HUES64 (cell line): Measurements from ENCODE around the gene RANBP3.

ENCODE experiments used
- H3K27ac ChIP-seq: 2 replicates; pipeline ENCODE4 v1.7.0; 2013; ENCODE audit warnings: low read depth, low read length, inconsistent platforms
- H3K27me3 ChIP-seq: 2 replicates; pipeline ENCODE4 v1.6.1; 2013; ENCODE audit warnings: mild to moderate bottlenecking, low read length; ENCODE audit not compliant: insufficient read depth
- H3K36me3 ChIP-seq: 2 replicates; pipeline ENCODE4 v1.6.1; 2013; ENCODE audit warnings: mild to moderate bottlenecking, low read length; ENCODE audit not compliant: insufficient read depth
- H3K4me1 ChIP-seq: 2 replicates; pipeline ENCODE4 v1.6.1; 2013; ENCODE audit warnings: mild to moderate bottlenecking, low read length, moderate library complexity; ENCODE audit not compliant: insufficient read depth
- H3K4me3 ChIP-seq: 2 replicates; pipeline ENCODE4 v1.5.1; 2013; ENCODE audit warnings: mild to moderate bottlenecking, low read length, moderate library complexity
- H3K9ac ChIP-seq: 2 replicates; pipeline ENCODE4 v1.6.1; 2013; ENCODE audit warnings: mild to moderate bottlenecking, low read depth, low read length
- H3K9me3 ChIP-seq: 2 replicates; pipeline ENCODE4 v1.6.1; 2013; ENCODE audit warnings: low read depth, low read length; ENCODE audit not compliant: insufficient read depth
- WGBS: fragments of 150-250, 120-280 bp; methylation state at CpG from one replicate; pipeline ENCODE4 v1.1.7; 2013; ENCODE audit warnings: missing lambda C conversion rate; 5-methylcytosine and 5-hydroxymethylcytosine counted together

The RANBP3 gene

DNA sequence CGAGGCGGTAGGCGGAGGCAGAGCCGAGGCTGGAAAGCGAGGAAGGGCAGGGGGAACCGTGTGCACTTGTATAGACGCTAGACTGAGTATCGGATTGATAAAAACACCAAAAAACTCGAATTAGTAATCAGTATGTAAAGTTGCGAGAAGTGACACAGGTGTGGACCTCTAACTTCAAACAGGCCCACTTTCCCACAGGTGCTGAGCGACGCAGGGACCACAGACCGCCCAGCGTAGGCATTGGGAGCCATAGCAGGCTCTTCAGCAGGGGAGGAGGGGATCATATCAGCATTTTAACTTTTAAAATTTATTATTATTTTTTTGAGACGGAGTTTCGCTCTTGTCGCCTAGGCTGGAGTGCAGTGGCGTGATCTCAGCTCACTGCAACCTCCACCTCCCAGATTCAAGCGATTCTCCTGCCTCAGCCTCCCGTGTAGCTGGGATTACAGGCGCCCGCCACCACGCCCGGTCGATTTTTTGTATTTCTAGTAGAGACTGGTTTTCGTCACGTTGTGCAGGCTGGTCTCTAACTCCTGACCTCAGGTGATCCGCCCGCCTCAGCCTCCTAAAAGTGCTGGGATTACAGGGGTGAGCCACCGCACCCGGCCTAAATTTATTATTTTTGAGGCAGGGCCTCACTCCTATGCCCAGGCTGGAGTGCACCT lies 72.7 kb downstream of the RANBP3 start:
- no peaks in the 10 kb centered on the region for H3K4me1 ChIP-seq
- peak overlapping the region; percentile 73 for H3K9ac ChIP-seq
- no peaks in the 10 kb centered on the region for H3K9me3 ChIP-seq
- H3K27ac ChIP-seq, result no peak overlapping the region; the same call in 1 of the 2 replicates
- peak overlapping the region; percentile 97 for H3K4me3 ChIP-seq
- peaks cover 9% of the 10 kb centered on the region for H3K36me3 ChIP-seq
- H3K27me3 ChIP-seq, result no peaks in the 10 kb centered on the region
- 59% methylated on average over 30 of the region's 31 CpGs for WGBS

- H3K27ac ChIP-seq, result peak within 1 kb of the TSS; percentile 98
- no peaks in the 10 kb centered on the region for H3K27me3 ChIP-seq
- H3K9me3 ChIP-seq, result no peaks in the 10 kb centered on the region
- peaks cover 14% of the 10 kb centered on the region for H3K36me3 ChIP-seq
- peak within 1 kb of the TSS; percentile 97 for H3K4me3 ChIP-seq
- H3K4me1 ChIP-seq, result no peaks in the 10 kb centered on the region
- 1% methylated on average over 61 of the region's 61 CpGs for WGBS
- peak within 1 kb of the TSS; percentile 99 for H3K9ac ChIP-seq
These were observed 73.4 kb downstream of the RANBP3 start, which contains the start of gene VMAC for GRCh38 chr19:5904352-5905113. Gene VMAC, plus strand, starts transcription at chr19:5904872. Its CDS starts 19 bp downstream, at chr19:5904891.

GRCh38 chr19:5903624-5904351 lies 74.2 kb downstream of the RANBP3 start, which contains the start of gene NDUFA11:
Gene NDUFA11, minus strand, starts transcription at chr19:5903790. Its CDS starts 82 bp downstream, at chr19:5903708.
- H3K4me3 ChIP-seq, result peak within 1 kb of the TSS; percentile 97
- peaks cover 14% of the 10 kb centered on the region for H3K36me3 ChIP-seq
- H3K27ac ChIP-seq, result peak within 1 kb of the TSS; percentile 98
- peak within 1 kb of the TSS; percentile 99 for H3K9ac ChIP-seq
- no peaks in the 10 kb centered on the region for H3K27me3 ChIP-seq
- H3K4me1 ChIP-seq, result no peaks in the 10 kb centered on the region
- WGBS, result under 1% methylated on average over 57 of the region's 57 CpGs
- no peaks in the 10 kb centered on the region for H3K9me3 ChIP-seq

GRCh38 chr19:5903056-5903623 lies 74.8 kb downstream of the RANBP3 start:
- Histone ChIP-seq H3K9me3 (no peaks in the 10 kb centered on the region), H3K4me3 (peak overlapping the region; percentile 97), H3K27ac (peak overlapping the region; percentile 98), H3K4me1 (no peaks in the 10 kb centered on the region), H3K27me3 (no peaks in the 10 kb centered on the region), H3K9ac (peak overlapping the region; percentile 99), H3K36me3 (peaks cover 14% of the 10 kb centered on the region)
- under 1% methylated on average over 27 of the region's 27 CpGs for WGBS

DNA sequence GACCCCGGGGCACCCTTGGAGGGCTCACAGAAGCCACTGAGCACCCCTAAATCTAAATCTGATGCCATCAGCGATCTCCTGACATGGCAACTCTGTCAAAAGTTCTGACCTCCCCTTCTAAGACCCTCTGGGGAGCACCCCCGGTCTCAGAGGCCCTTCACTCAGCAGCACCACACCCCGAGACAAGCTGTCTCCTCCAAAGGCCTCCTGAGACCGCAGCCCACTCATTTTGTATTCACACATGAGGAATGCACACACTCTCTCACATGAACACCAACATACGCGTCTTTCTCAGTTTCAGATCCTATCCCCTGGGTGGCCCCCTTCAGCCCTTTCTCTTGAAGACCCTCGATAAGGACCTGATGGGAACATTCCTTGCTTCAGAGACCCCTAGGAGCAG lies 77.0 kb downstream of the RANBP3 start:
- no peak overlapping the region for H3K9ac ChIP-seq
- no peak overlapping the region for H3K4me3 ChIP-seq
- 97% methylated on average over 8 of the region's 8 CpGs for WGBS
- no peaks in the 10 kb centered on the region for H3K27me3 ChIP-seq
- no peak overlapping the region for H3K27ac ChIP-seq
- H3K9me3 ChIP-seq, result no peaks in the 10 kb centered on the region
- peaks cover 23% of the 10 kb centered on the region for H3K36me3 ChIP-seq
- H3K4me1 ChIP-seq, result no peaks in the 10 kb centered on the region

GRCh38 chr19:5899728-5900526 lies 78.0 kb downstream of the RANBP3 start:
- no peaks in the 10 kb centered on the region for H3K27me3 ChIP-seq
- H3K36me3 ChIP-seq, result peaks cover 33% of the 10 kb centered on the region
- H3K4me3 ChIP-seq, result no peak overlapping the region
- H3K9ac ChIP-seq, result no peak overlapping the region
- H3K27ac ChIP-seq, result no peak overlapping the region
- WGBS, result 97% methylated on average over 13 of the region's 13 CpGs
- H3K4me1 ChIP-seq, result no peaks in the 10 kb centered on the region
- H3K9me3 ChIP-seq, result no peaks in the 10 kb centered on the region

DNA sequence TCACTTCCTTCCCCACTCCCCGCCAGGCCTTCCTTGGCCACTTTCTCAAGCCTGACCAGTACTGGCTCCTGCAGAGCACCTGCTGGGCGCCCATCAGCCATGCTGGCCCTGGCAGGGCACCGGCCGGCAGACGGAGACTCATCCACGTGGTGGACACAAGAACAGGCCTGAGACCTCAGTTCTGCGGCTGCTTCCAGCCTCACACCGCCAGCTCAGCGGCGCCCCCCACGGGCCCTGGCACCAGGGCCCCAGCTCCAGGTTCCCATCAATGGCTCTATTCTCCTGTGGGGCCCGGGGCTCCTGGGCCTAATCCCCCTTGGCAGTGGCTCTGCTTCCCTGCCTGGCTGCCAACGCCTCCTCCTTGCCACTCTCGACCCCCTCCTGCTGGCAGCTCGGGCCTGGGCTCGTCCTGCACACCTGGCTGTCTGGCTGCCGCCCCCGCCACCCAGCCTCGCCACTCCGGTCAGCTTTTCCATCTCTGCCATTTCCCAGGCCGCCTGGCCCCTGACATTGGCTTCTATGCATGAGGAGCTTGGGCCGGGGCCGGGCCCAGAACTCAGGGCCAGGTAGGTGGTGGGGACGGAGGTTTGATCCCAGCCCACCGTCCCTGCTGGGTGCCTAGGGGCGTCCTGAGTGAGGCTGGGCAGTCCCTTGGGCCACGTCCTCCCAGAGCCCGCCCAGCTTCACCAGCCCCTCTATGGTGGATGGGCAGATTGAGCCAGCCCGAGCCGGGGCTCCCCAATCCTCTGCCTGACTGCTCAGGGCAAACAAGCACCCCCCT lies 80.6 kb downstream of the RANBP3 start:
- Histone ChIP-seq H3K4me1 (no peaks in the 10 kb centered on the region), H3K36me3 (peaks cover 36% of the 10 kb centered on the region), H3K27ac (no peak overlapping the region), H3K27me3 (no peaks in the 10 kb centered on the region), H3K4me3 (no peak overlapping the region), H3K9me3 (no peaks in the 10 kb centered on the region), H3K9ac (no peak overlapping the region)
- WGBS, result 92% methylated on average over 30 of the region's 30 CpGs

DNA sequence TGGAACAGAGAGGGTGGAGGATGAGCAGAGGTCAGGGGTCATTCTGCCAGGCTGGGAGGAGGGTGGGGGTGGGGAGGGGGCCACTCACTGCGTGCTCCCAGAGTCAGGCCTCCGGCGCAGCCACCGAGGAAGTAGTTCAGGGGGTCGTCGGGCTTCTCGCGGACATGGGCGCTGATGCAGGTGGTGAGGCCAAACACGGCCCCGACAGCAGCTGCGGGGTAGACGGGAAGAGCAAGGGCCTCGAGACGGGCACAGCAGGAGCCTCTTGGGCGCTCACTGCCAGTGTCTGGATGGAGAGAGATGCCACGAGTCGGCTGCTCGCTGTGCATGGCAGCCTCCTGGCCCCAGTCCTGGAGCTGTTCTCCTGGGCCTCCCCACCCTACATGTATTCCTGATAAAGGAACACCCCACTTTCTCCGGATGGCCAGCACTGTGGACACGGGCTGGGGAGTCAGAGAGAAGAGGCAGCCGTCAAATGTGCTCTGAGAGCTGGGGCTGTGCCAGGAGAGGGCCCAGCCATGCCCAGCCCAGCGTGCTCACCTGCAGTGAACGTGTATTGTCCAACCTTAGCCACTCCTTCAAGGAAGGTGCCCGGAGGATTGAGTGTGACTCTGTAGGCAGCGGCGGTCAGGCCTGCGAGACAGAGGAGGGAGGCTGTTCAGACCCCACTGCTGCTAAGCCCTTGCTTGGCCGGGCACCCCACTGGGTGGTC lies 81.4 kb downstream of the RANBP3 start:
- WGBS, result 94% methylated on average over 29 of the region's 29 CpGs
- Histone ChIP-seq H3K4me3 (no peak overlapping the region), H3K36me3 (peaks cover 36% of the 10 kb centered on the region), H3K9me3 (no peaks in the 10 kb centered on the region), H3K4me1 (no peaks in the 10 kb centered on the region), H3K27me3 (no peaks in the 10 kb centered on the region), H3K9ac (no peak overlapping the region), H3K27ac (no peak overlapping the region)

GRCh38 chr19:5895890-5896289 lies 82.0 kb downstream of the RANBP3 start:
- 90% methylated on average over 8 of the region's 8 CpGs for WGBS
- Histone ChIP-seq H3K9ac (no peak overlapping the region), H3K4me1 (no peaks in the 10 kb centered on the region)

More at GRCh38 chr19:5895890-5896289, 82.0 kb downstream of the RANBP3 start:
- no peaks in the 10 kb centered on the region for H3K27me3 ChIP-seq
- H3K36me3 ChIP-seq, result peaks cover 31% of the 10 kb centered on the region
- H3K27ac ChIP-seq, result no peak overlapping the region
- no peaks in the 10 kb centered on the region for H3K9me3 ChIP-seq
- no peak overlapping the region for H3K4me3 ChIP-seq
